Adrenal gland (tissue), 5 donors: ENCODE results near the gene GFRA1.

ENCODE experiments used
- CTCF ChIP-seq, 6 experiments: fragments of 450-650 bp in 4 of 6; fragments of 200-600 bp in 2 of 6; sonication (generic) in 1 of 6; IDR thresholded peaks; 1 replicate in 5 of 6; 2 replicates in 1 of 6; pipeline versions ENCODE4 v1.5.1 to v1.8.0; 2016 to 2021; ENCODE audit warnings: antibody characterized with exemption in 6 of 6, mild to moderate bottlenecking in 2 of 6, moderate library complexity in 1 of 6
- POLR2A ChIP-seq, 2 donors: fragments of 450-650 bp; IDR thresholded peaks; one replicate each; pipeline ENCODE4 v1.6.1; 2017; ENCODE audit warnings: antibody characterized with exemption in 2 of 2, mild to moderate bottlenecking in 2 of 2, moderate library complexity in 1 of 2
- donor health status: DM: no; HTN: no; CAD: no.

- TF ChIP-seq CTCF (IDR thresholded peaks at IDR 0.05), result no peak
- no peak for TF ChIP-seq POLR2A (IDR thresholded peaks at IDR 0.05)
Measured at GRCh38 chr10:116263870-116264655, 8.9 kb downstream of the GFRA1 start.
